GM23338 (cell line): ENCODE results near the gene ARHGAP4. TPM values are rescaled to one million over a fixed set of nuclear protein-coding genes. Genes with fewer than 3 reads are reported as not detected.

ENCODE experiments used
- ATAC-seq: fragments of 200-7000 bp; cut with Tn5 transposase; 3 replicates; pipeline ENCODE4 v1.9.1; 2020
- DNase-seq: peaks from one replicate; pipeline ENCODE4 v3.0.0-alpha.2; 2015; ENCODE audit warnings: low spot score
- H2AFZ ChIP-seq: fragments of 200-600 bp; sonication (generic); 2 replicates; pipeline ENCODE4 v1.8.0; 2016; ENCODE audit warnings: antibody characterized with exemption, mild to moderate bottlenecking, moderate library complexity
- H3F3A ChIP-seq: fragments of 200-600 bp; sonication (generic); replicated peaks from 2 replicates; pipeline ENCODE4 v1.8.0; 2017; ENCODE audit warnings: antibody characterized with exemption, mixed run types, low read depth
- H3K27ac ChIP-seq: fragments of 200-600 bp; sonication (generic); 2 replicates; pipeline ENCODE4 v1.6.1; 2016; ENCODE audit warnings: low read depth
- H3K27me3 ChIP-seq: fragments of 200-600 bp; sonication (generic); 2 replicates; pipeline ENCODE4 v1.8.0; 2016; ENCODE audit warnings: mild to moderate bottlenecking, mixed run types, moderate library complexity; ENCODE audit not compliant: insufficient read depth
- H3K36me3 ChIP-seq: fragments of 200-600 bp; sonication (generic); 2 replicates; pipeline ENCODE4 v1.8.0; 2016; ENCODE audit warnings: mild to moderate bottlenecking; ENCODE audit not compliant: insufficient read depth
- H3K4me1 ChIP-seq: fragments of 200-600 bp; sonication (generic); 2 replicates; pipeline ENCODE4 v1.8.0; 2016; ENCODE audit warnings: mild to moderate bottlenecking, moderate library complexity; ENCODE audit not compliant: insufficient read depth
- H3K4me2 ChIP-seq: fragments of 200-600 bp; sonication (generic); 2 replicates; pipeline ENCODE4 v1.7.1; 2017; ENCODE audit warnings: mixed run types
- H3K4me3 ChIP-seq: fragments of 200-600 bp; sonication (generic); 2 replicates; pipeline ENCODE4 v1.6.1; 2016; ENCODE audit warnings: mixed run types
- H3K79me2 ChIP-seq: fragments of 200-600 bp; sonication (generic); replicated peaks from 2 replicates; pipeline ENCODE4 v1.8.0; 2017; ENCODE audit warnings: mild to moderate bottlenecking; ENCODE audit not compliant: insufficient read depth
- H3K9me2 ChIP-seq: fragments of 200-600 bp; sonication (generic); 2 replicates; pipeline ENCODE4 v1.8.0; 2017; ENCODE audit not compliant: insufficient read depth
- H4K20me1 ChIP-seq: fragments of 200-600 bp; sonication (generic); replicated peaks from 2 replicates; pipeline ENCODE4 v1.8.0; 2017; ENCODE audit warnings: mild to moderate bottlenecking; ENCODE audit not compliant: insufficient read depth
- H3K27ac Mint-ChIP-seq: 2 replicates; pipeline ENCODE4 v1.8.0; 2020; ENCODE audit warnings: inconsistent platforms, mild to moderate bottlenecking, moderate library complexity, mixed read lengths
- H3K27me3 Mint-ChIP-seq: 3 replicates; pipeline ENCODE4 v1.8.0; 2022; ENCODE audit warnings: low read depth, mild to moderate bottlenecking, moderate library complexity, mixed read lengths, inconsistent platforms; ENCODE audit not compliant: insufficient read depth, poor library complexity
- H3K36me3 Mint-ChIP-seq: 3 replicates; pipeline ENCODE4 v1.8.0; 2021; ENCODE audit warnings: low read depth, mild to moderate bottlenecking, inconsistent platforms, moderate library complexity, mixed read lengths
- H3K4me1 Mint-ChIP-seq: 3 replicates; pipeline ENCODE4 v1.8.0; 2020; ENCODE audit warnings: mild to moderate bottlenecking, inconsistent platforms, mixed read lengths
- H3K4me3 Mint-ChIP-seq: 3 replicates; pipeline ENCODE4 v1.8.0; 2021; ENCODE audit warnings: moderate library complexity, mild to moderate bottlenecking, inconsistent platforms, mixed read lengths
- H3K9me3 Mint-ChIP-seq: 3 replicates; pipeline ENCODE4 v1.8.0; 2020; ENCODE audit warnings: moderate library complexity, mild to moderate bottlenecking, inconsistent platforms, mixed read lengths
- CTCF ChIP-seq, 2 experiments: fragments of 200-600 bp in 1 of 2; sonication (generic) in 1 of 2; conservative IDR thresholded peaks; 2 replicates each; pipeline versions ENCODE4 v1.5.1 to v1.6.1; 2016 to 2017; ENCODE audit warnings: antibody characterized with exemption in 2 of 2, low read depth in 2 of 2, mild to moderate bottlenecking in 2 of 2, moderate library complexity in 1 of 2
- EZH2phosphoT487 ChIP-seq: fragments of 200-600 bp; sonication (generic); IDR thresholded peaks from one replicate; pipeline ENCODE4 v1.8.1; 2018; ENCODE audit warnings: antibody characterized with exemption; ENCODE audit not compliant: unreplicated experiment
- JUNB ChIP-seq: IDR thresholded peaks from one replicate; pipeline ENCODE4 v1.6.1; 2016; ENCODE audit warnings: antibody characterized with exemption; ENCODE audit not compliant: unreplicated experiment
- NANOG ChIP-seq: IDR thresholded peaks from 2 replicates; pipeline ENCODE4 v1.6.1; 2016; ENCODE audit warnings: antibody characterized with exemption, borderline replicate concordance
- POLR2AphosphoS5 ChIP-seq: IDR thresholded peaks from 2 replicates; pipeline ENCODE4 v1.6.1; 2016; ENCODE audit warnings: antibody characterized with exemption, low read depth
- REST ChIP-seq: IDR thresholded peaks from one replicate; pipeline ENCODE4 v1.6.1; 2018; ENCODE audit warnings: antibody characterized with exemption; ENCODE audit not compliant: unreplicated experiment
- STAT1 ChIP-seq: IDR thresholded peaks from one replicate; pipeline ENCODE4 v1.6.1; 2016; ENCODE audit warnings: antibody characterized with exemption; ENCODE audit not compliant: unreplicated experiment
- ZNF114 ChIP-seq: fragments of 250-450 bp; sonication (Bioruptor Pico); IDR thresholded peaks from 2 replicates; pipeline ENCODE4 v1.5.0; 2020; ENCODE audit warnings: mild to moderate bottlenecking, moderate library complexity
- ZNF331 ChIP-seq: fragments of 250-450 bp; sonication (Bioruptor Pico); IDR thresholded peaks from 2 replicates; pipeline ENCODE4 v1.5.0; 2020; ENCODE audit warnings: low read depth, mild to moderate bottlenecking, moderate library complexity
- polyA plus RNA-seq: library from polyadenylated mRNA; unstranded; fragments of >200 nt; fragmentation: Nextera tagmentation; extraction: Ambion mirVana; gene quantifications from 2 replicates; pipeline ENCODE4 v1.2.1, GENCODE V29; 2016
- total RNA-seq: library from RNA; depleted of rRNA; stranded (reverse); fragments of >200 nt; shearing (Covaris generic); gene quantifications from 2 replicates; pipeline ENCODE4 v1.2.3, GENCODE V29; 2014
- TF ChIP-seq, protein P1 (sequence below): IDR thresholded peaks from 2 replicates; pipeline ENCODE4 v1.6.1; 2016; ENCODE audit warnings: antibody characterized with exemption

Gene ARHGAP4
- total and polyA plus RNA-seq, 2 experiments from 2014 or later: 21.5 to 59.5 TPM

DNA sequence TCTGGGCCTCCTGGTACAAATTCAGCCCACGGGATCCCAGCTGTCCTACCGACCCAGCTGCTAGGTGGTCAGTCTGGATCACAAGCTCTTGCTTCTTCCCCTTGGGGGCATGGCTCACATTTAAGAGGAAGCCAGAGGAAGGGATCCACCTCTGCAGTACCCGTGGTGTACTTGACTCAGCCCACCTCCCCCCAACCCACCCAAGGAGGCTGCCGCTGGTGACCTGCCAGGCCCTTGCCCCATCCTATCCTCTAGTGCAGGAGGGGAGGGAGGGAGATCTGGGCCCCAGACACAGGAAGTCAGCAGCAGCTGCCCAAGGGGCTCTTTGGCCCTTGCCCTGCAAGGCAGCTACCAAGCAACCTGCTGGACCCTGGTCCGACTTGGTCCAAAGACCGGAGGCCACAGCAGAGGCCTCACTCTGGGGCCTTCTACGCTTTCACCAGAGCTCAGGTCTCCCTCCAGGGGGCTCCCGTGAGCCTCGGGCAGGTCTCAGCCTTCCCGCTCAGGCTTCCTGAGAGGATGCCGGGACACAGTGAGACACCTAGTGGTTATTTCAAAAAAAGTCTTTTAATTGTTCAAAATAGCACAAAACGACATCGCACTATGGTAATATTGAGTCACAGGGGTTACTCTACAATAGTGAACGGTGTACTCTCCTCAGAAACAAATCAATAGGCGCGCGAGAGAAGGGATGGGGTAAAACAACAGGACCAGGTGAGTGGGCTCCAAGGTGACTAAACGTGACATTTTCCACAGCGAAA lies 21.1 kb upstream of the ARHGAP4 start:
- peak; percentile 73 for ATAC-seq
- Histone ChIP-seq H3K79me2 (no peaks in the 10 kb centered on the region), H4K20me1 (no peaks in the 10 kb centered on the region), H3K27me3 (no peaks in the 10 kb centered on the region), H3K9me2 (no peaks in the 10 kb centered on the region), H3K36me3 (no peaks in the 10 kb centered on the region; the same call in 1 of the 2 replicates), H2AFZ (no peak overlapping the region), H3F3A (no peaks in the 10 kb centered on the region), H3K4me3 (no peak overlapping the region), H3K27ac (peak overlapping the region; percentile 84), H3K4me2 (no peak overlapping the region), H3K4me1 (no peaks in the 10 kb centered on the region; the same call in 1 of the 2 replicates)
- H3K4me3 Mint-ChIP-seq: no peak overlapping the region
- peaks cover 22% of the 10 kb centered on the region for H3K4me1 Mint-ChIP-seq
- DNase-seq: peak; percentile 86
- H3K27ac Mint-ChIP-seq: peak overlapping the region; percentile 89
- no peaks in the 10 kb centered on the region for H3K9me3 Mint-ChIP-seq
- peaks cover 5% of the 10 kb centered on the region for H3K27me3 Mint-ChIP-seq
- no peak for TF ChIP-seq JUNB
- TF ChIP-seq REST: no peak
- peak; percentile 75 to 85 for TF ChIP-seq CTCF (conservative IDR thresholded peaks at IDR 0.05; ENCODE audit: low read depth in 2 of 2)
- peaks cover 35% of the 10 kb centered on the region for H3K36me3 Mint-ChIP-seq

GRCh38 chrX:153945956-153946943 lies 20.2 kb upstream of the ARHGAP4 start:
- H3K9me3 Mint-ChIP-seq: no peaks in the 10 kb centered on the region
- H3K27ac Mint-ChIP-seq: no peak overlapping the region
- DNase-seq: no peak
- Histone ChIP-seq H3F3A (no peaks in the 10 kb centered on the region), H3K4me2 (no peak overlapping the region), H3K27me3 (no peaks in the 10 kb centered on the region), H3K4me1 (no peaks in the 10 kb centered on the region; the same call in 1 of the 2 replicates), H3K27ac (no peak overlapping the region), H3K9me2 (no peaks in the 10 kb centered on the region), H4K20me1 (no peaks in the 10 kb centered on the region), H3K36me3 (no peaks in the 10 kb centered on the region; the same call in 1 of the 2 replicates), H3K79me2 (no peaks in the 10 kb centered on the region), H3K4me3 (no peak overlapping the region), H2AFZ (no peak overlapping the region)
- TF ChIP-seq JUNB (no peak), NANOG (no peak), POLR2AphosphoS5 (no peak), ZNF114 (CRISPR knock-in tag) (no peak), EZH2phosphoT487 (no peak), STAT1 (no peak), ZNF331 (CRISPR knock-in tag) (no peak)
- TF ChIP-seq, protein P1, sequence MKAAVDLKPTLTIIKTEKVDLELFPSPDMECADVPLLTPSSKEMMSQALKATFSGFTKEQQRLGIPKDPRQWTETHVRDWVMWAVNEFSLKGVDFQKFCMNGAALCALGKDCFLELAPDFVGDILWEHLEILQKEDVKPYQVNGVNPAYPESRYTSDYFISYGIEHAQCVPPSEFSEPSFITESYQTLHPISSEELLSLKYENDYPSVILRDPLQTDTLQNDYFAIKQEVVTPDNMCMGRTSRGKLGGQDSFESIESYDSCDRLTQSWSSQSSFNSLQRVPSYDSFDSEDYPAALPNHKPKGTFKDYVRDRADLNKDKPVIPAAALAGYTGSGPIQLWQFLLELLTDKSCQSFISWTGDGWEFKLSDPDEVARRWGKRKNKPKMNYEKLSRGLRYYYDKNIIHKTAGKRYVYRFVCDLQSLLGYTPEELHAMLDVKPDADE: no peak
- ATAC-seq: no peak
- peaks cover 5% of the 10 kb centered on the region for H3K27me3 Mint-ChIP-seq
- H3K4me3 Mint-ChIP-seq: no peak overlapping the region
- H3K36me3 Mint-ChIP-seq: peaks cover 29% of the 10 kb centered on the region
- peaks cover 23% of the 10 kb centered on the region for H3K4me1 Mint-ChIP-seq
